IMR-90 (cell line): ENCODE results near the gene SLC25A51. TPM values are rescaled to one million over a fixed set of nuclear protein-coding genes. Genes with fewer than 3 reads are reported as not detected.
A peak's percentile ranks its signal among the peaks of the same experiment; 100 is the strongest.

Experiments
- ATAC-seq: fragments of 200-7000 bp; cut with Tn5 transposase; 2 replicates; pipeline ENCODE4 v1.9.1; 2020; ENCODE audit warnings: low read depth, mild to moderate bottlenecking, moderate library complexity
- BruUV-seq: library from RNA; stranded (reverse); fragments of 400-500 nt; replicated peaks from 2 replicates; lab custom pipeline; 2021; lab: Mats Ljungman, UMichigan
- CTCF ChIA-PET: fragments of 300-600 bp; formaldehyde crosslinking; extraction: SDS; loops from one replicate; lab custom pipeline; 2021; ENCODE audit warnings: antibody characterized with exemption; lab: Yijun Ruan, JAX
- POLR2A ChIA-PET: fragments of 300-600 bp; sonication (Branson Sonifier 250); formaldehyde crosslinking; loops from one replicate; lab custom pipeline; 2022; ENCODE audit warnings: antibody characterized with exemption; ENCODE audit not compliant: unreplicated experiment; lab: Charles Lee
- DNase-seq: peaks from one replicate; pipeline ENCODE4 v3.0.0; 2013
- H2AFZ ChIP-seq: replicated peaks from 2 replicates; pipeline ENCODE3; 2013; ENCODE audit warnings: low read length, mild to moderate bottlenecking; ENCODE audit not compliant: poor library complexity
- H2AK5ac ChIP-seq: 2 replicates; pipeline ENCODE4 v1.6.1; 2013; ENCODE audit warnings: low read depth, low read length, inconsistent platforms
- H2AK9ac ChIP-seq: replicated peaks from 2 replicates; pipeline ENCODE3; 2013; ENCODE audit warnings: mild to moderate bottlenecking, low read depth, low read length, moderate library complexity; ENCODE audit not compliant: poor library complexity
- H2BK120ac ChIP-seq: 2 replicates; pipeline ENCODE4 v1.6.1; 2013; ENCODE audit warnings: low read depth, low read length, inconsistent platforms
- H2BK15ac ChIP-seq: 3 replicates; pipeline ENCODE4 v1.6.1; 2013; ENCODE audit warnings: low read depth, low read length, inconsistent platforms
- H2BK20ac ChIP-seq: 2 replicates; pipeline ENCODE4 v1.6.1; 2013; ENCODE audit warnings: low read depth, mild to moderate bottlenecking, inconsistent platforms, low read length, moderate library complexity
- H2BK5ac ChIP-seq: 2 replicates; pipeline ENCODE4 v1.6.1; 2013; ENCODE audit warnings: mild to moderate bottlenecking, low read depth, low read length, inconsistent platforms; ENCODE audit not compliant: poor library complexity, severe bottlenecking
- H3K14ac ChIP-seq: replicated peaks from 2 replicates; pipeline ENCODE4 v1.6.1; 2013; ENCODE audit warnings: low read depth, low read length, inconsistent platforms
- H3K18ac ChIP-seq: 2 replicates; pipeline ENCODE4 v1.6.1; 2013; ENCODE audit warnings: low read depth, low read length, control low read depth
- H3K23ac ChIP-seq: 2 replicates; pipeline ENCODE4 v1.6.1; 2013; ENCODE audit warnings: low read depth, low read length, inconsistent platforms
- H3K27ac ChIP-seq: 2 replicates; pipeline ENCODE4 v1.5.1; 2013; ENCODE audit warnings: mild to moderate bottlenecking, control low read depth, low read length; ENCODE audit not compliant: insufficient read depth
- H3K27me3 ChIP-seq: 2 replicates; pipeline ENCODE4 v1.6.1; 2013; ENCODE audit warnings: low read length; ENCODE audit not compliant: control insufficient read depth, insufficient read depth
- H3K36me3 ChIP-seq: 2 replicates; pipeline ENCODE4 v1.6.1; 2013; ENCODE audit warnings: low read length, mixed read lengths; ENCODE audit not compliant: control insufficient read depth, insufficient read depth
- H3K4ac ChIP-seq: 2 replicates; pipeline ENCODE4 v1.6.1; 2013; ENCODE audit warnings: low read depth, low read length, inconsistent platforms
- H3K4me1 ChIP-seq: 2 replicates; pipeline ENCODE4 v1.6.1; 2013; ENCODE audit warnings: low read length, mixed read lengths; ENCODE audit not compliant: control insufficient read depth, insufficient read depth
- H3K4me2 ChIP-seq: 2 replicates; pipeline ENCODE4 v1.6.1; 2013; ENCODE audit warnings: low read depth, mild to moderate bottlenecking, control low read depth, low read length, moderate library complexity
- H3K4me3 ChIP-seq: 2 replicates; pipeline ENCODE4 v1.5.1; 2013; ENCODE audit warnings: low read depth, mild to moderate bottlenecking, control low read depth, low read length, moderate library complexity; ENCODE audit not compliant: insufficient read depth
- H3K56ac ChIP-seq: 2 replicates; pipeline ENCODE4 v1.6.1; 2013; ENCODE audit warnings: low read length, inconsistent platforms; ENCODE audit not compliant: insufficient read depth; ENCODE audit errors: extremely low read depth
- H3K79me1 ChIP-seq, 2 experiments: 2 replicates each; pipeline ENCODE4 v1.6.1; 2013; ENCODE audit warnings: low read length in 2 of 2, inconsistent platforms in 1 of 2, low read depth in 1 of 2
- H3K9ac ChIP-seq: 2 replicates; pipeline ENCODE4 v1.6.1; 2013; ENCODE audit warnings: low read depth, low read length, control low read depth
- H3K9me1 ChIP-seq: 2 replicates; pipeline ENCODE4 v1.6.1; 2013; ENCODE audit warnings: low read length, inconsistent platforms; ENCODE audit not compliant: insufficient read depth
- H3K9me3 ChIP-seq: 2 replicates; pipeline ENCODE4 v1.6.1; 2013; ENCODE audit warnings: low read length; ENCODE audit not compliant: control insufficient read depth, insufficient read depth
- H4K20me1 ChIP-seq: 2 replicates; pipeline ENCODE4 v1.6.1; 2013; ENCODE audit warnings: low read length, inconsistent platforms; ENCODE audit not compliant: insufficient read depth
- H4K5ac ChIP-seq: 2 replicates; pipeline ENCODE4 v1.6.1; 2013; ENCODE audit warnings: mild to moderate bottlenecking, low read depth, low read length, control low read depth
- H4K8ac ChIP-seq, 2 experiments: 2 replicates each; pipeline ENCODE4 v1.6.1; 2013; ENCODE audit warnings: low read depth in 2 of 2, low read length in 2 of 2, control low read depth in 1 of 2, inconsistent platforms in 1 of 2
- H4K91ac ChIP-seq: 2 replicates; pipeline ENCODE4 v1.6.1; 2013; ENCODE audit warnings: low read depth, low read length, inconsistent platforms; ENCODE audit not compliant: insufficient read depth
- BHLHE40 ChIP-seq: fragments of 150-350 bp; IDR thresholded peaks from 2 replicates; pipeline ENCODE4 v1.6.1; 2016; ENCODE audit warnings: mild to moderate bottlenecking, low read depth, low read length
- CEBPB ChIP-seq: IDR thresholded peaks from 2 replicates; pipeline ENCODE4 v1.6.1; 2012; ENCODE audit warnings: low read depth, low read length, improper control_type of control experiment
- CHD1 ChIP-seq: IDR thresholded peaks from 2 replicates; pipeline ENCODE4 v1.6.1; 2012; ENCODE audit warnings: low read depth, low read length, improper control_type of control experiment
- FOS ChIP-seq: fragments of 150-350 bp; IDR thresholded peaks from 2 replicates; pipeline ENCODE4 v1.6.1; 2016; ENCODE audit warnings: low read depth, low read length
- MAFK ChIP-seq: IDR thresholded peaks from 2 replicates; pipeline ENCODE4 v1.6.1; 2012; ENCODE audit warnings: low read depth, low read length, improper control_type of control experiment
- MAZ ChIP-seq: IDR thresholded peaks from 2 replicates; pipeline ENCODE4 v1.6.1; 2012; ENCODE audit warnings: low read depth, mild to moderate bottlenecking, low read length, improper control_type of control experiment, moderate library complexity, borderline replicate concordance
- MXI1 ChIP-seq: IDR thresholded peaks from 2 replicates; pipeline ENCODE4 v1.6.1; 2012; ENCODE audit warnings: low read depth, mild to moderate bottlenecking, low read length, moderate library complexity, borderline replicate concordance
- NFE2L2 ChIP-seq: fragments of 150-350 bp; IDR thresholded peaks from 2 replicates; pipeline ENCODE4 v1.6.1; 2016; ENCODE audit warnings: low read depth, mild to moderate bottlenecking, low read length
- POLR2A ChIP-seq: IDR thresholded peaks from 2 replicates; pipeline ENCODE4 v1.6.1; 2012; ENCODE audit warnings: mild to moderate bottlenecking, low read depth, low read length
- RAD21 ChIP-seq: IDR thresholded peaks from 2 replicates; pipeline ENCODE4 v1.6.1; 2012; ENCODE audit warnings: low read length, improper control_type of control experiment
- RCOR1 ChIP-seq: IDR thresholded peaks from 2 replicates; pipeline ENCODE4 v1.6.1; 2012; ENCODE audit warnings: mild to moderate bottlenecking, low read length, improper control_type of control experiment; ENCODE audit not compliant: insufficient replicate concordance
- RFX5 ChIP-seq: IDR thresholded peaks from 2 replicates; pipeline ENCODE4 v1.8.0; 2012; ENCODE audit warnings: low read depth, mild to moderate bottlenecking, low read length, moderate library complexity
- SMC3 ChIP-seq: fragments of 150-350 bp; IDR thresholded peaks from 2 replicates; pipeline ENCODE4 v1.6.1; 2016; ENCODE audit warnings: low read depth, mild to moderate bottlenecking, antibody characterized with exemption, low read length, moderate library complexity
- USF2 ChIP-seq: fragments of 150-350 bp; IDR thresholded peaks from 2 replicates; pipeline ENCODE4 v1.6.1; 2017; ENCODE audit warnings: mild to moderate bottlenecking, antibody characterized with exemption, low read length, low read depth
- WGBS, 2 experiments: methylation state at CpG; one replicate each; pipeline versions ENCODE4 v1.1.5 to v1.1.7; 2013; ENCODE audit warnings: missing lambda C conversion rate in 2 of 2; ENCODE audit not compliant: insufficient read length in 1 of 2; ENCODE audit errors: extremely low coverage in 2 of 2; 5-methylcytosine and 5-hydroxymethylcytosine counted together
- dilution Hi-C: fragments of 300-500 bp; cut with HindIII; formaldehyde crosslinking; loops from one replicate; pipeline ENCODE4 v1.14.3; 2018; ENCODE audit warnings: low sequenced_read_pairs; ENCODE audit not compliant: unreplicated experiment
- in situ Hi-C: fragments of 300-500 bp; cut with MboI; formaldehyde crosslinking; loops from 3 replicates; pipeline ENCODE4 v1.14.3; 2019; ENCODE audit warnings: low sequenced_read_pairs, inconsistent platforms, mixed read lengths
- intact Hi-C: fragments of 100-400 bp; cut with micrococcal nuclease; formaldehyde crosslinking; loops from 2 replicates; pipeline ENCODE4 v1.10.0; 2022
- polyA plus RNA-seq, 3 experiments: library from polyadenylated mRNA; depleted of rRNA; stranded (reverse); fragments of >200 nt; gene quantifications; 2 replicates each; pipeline ENCODE4 v1.2.3, GENCODE V29; 2012; ENCODE audit warnings: low replicate concordance in 1 of 3
- total RNA-seq: library from RNA; depleted of rRNA; stranded (reverse); fragments of >200 nt; gene quantifications from 2 replicates; pipeline ENCODE4 v1.2.3, GENCODE V29; 2012
- TF ChIP-seq, protein P1 (sequence below): fragments of 150-350 bp; IDR thresholded peaks from 2 replicates; pipeline ENCODE4 v1.6.1; 2016; ENCODE audit warnings: low read depth, mild to moderate bottlenecking, low read length, moderate library complexity, borderline replicate concordance
- TF ChIP-seq, protein P2 (sequence below): conservative IDR thresholded peaks from 2 replicates; pipeline ENCODE4 v1.5.1; 2012; ENCODE audit warnings: mild to moderate bottlenecking, low read depth, low read length, improper control_type of control experiment

Gene SLC25A51
- total and polyA plus RNA-seq, 2 of the 4 experiments (the other 2 are of a cell fraction), result 14.1 to 81.6 TPM

DNA sequence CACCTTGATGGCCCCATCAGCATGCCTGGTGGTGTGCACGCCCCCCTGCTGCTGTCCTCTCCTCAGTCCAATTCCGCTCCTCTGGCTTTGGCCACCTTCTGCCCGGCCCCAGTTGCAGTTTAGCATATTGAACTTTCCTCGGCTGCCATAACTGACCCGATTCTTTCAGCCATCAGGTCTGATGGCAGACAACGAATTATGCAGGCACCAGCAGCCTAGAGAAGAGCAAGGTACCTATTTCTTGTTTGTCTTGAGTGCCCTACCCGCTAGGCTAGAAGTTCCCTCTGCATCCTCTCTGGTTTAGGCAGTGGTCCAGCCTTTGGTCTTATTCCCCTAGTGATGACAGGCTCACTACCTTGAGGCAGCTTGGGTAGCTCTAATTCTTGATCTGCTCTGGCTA is 43.0 kb upstream of the SLC25A51 start:
- H3K27ac ChIP-seq, result no peak overlapping the region
- H3K14ac ChIP-seq, result no peak overlapping the region; the same call in 1 of the 2 replicates
- no peak overlapping the region for H3K4ac ChIP-seq
- H4K8ac ChIP-seq, result no peak overlapping the region; a peak in 1 of 4 replicates
- DNase-seq (no peak), ATAC-seq (no peak)
- H4K5ac ChIP-seq, result no peak overlapping the region
- H2BK120ac ChIP-seq, result no peak overlapping the region
- no TSS peak for BruUV-seq
- H3K18ac ChIP-seq, result no peak overlapping the region
- peaks cover 60 to 95% of the 10 kb centered on the region in 2 experiments for H3K79me1 ChIP-seq
- no peak overlapping the region for H4K91ac ChIP-seq
- no peak overlapping the region for H3K4me2 ChIP-seq
- no peak overlapping the region for H2BK15ac ChIP-seq
- intact Hi-C loops, result no loop called here
- TF ChIP-seq BHLHE40 (no peak), USF2 (no peak), RFX5 (no peak), NFE2L2 (no peak), MAFK (no peak), RAD21 (no peak), SMC3 (no peak), FOS (no peak), CHD1 (no peak), CEBPB (no peak), MAZ (no peak), RCOR1 (no peak), POLR2A (no peak), MXI1 (no peak)
- TF ChIP-seq, protein P1, sequence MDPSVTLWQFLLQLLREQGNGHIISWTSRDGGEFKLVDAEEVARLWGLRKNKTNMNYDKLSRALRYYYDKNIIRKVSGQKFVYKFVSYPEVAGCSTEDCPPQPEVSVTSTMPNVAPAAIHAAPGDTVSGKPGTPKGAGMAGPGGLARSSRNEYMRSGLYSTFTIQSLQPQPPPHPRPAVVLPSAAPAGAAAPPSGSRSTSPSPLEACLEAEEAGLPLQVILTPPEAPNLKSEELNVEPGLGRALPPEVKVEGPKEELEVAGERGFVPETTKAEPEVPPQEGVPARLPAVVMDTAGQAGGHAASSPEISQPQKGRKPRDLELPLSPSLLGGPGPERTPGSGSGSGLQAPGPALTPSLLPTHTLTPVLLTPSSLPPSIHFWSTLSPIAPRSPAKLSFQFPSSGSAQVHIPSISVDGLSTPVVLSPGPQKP, result no peak
- TF ChIP-seq, protein P2, sequence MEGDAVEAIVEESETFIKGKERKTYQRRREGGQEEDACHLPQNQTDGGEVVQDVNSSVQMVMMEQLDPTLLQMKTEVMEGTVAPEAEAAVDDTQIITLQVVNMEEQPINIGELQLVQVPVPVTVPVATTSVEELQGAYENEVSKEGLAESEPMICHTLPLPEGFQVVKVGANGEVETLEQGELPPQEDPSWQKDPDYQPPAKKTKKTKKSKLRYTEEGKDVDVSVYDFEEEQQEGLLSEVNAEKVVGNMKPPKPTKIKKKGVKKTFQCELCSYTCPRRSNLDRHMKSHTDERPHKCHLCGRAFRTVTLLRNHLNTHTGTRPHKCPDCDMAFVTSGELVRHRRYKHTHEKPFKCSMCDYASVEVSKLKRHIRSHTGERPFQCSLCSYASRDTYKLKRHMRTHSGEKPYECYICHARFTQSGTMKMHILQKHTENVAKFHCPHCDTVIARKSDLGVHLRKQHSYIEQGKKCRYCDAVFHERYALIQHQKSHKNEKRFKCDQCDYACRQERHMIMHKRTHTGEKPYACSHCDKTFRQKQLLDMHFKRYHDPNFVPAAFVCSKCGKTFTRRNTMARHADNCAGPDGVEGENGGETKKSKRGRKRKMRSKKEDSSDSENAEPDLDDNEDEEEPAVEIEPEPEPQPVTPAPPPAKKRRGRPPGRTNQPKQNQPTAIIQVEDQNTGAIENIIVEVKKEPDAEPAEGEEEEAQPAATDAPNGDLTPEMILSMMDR, result no peak
- no peaks in the 10 kb centered on the region for H3K9me3 ChIP-seq
- POLR2A ChIA-PET, result no interaction called here
- no peaks in the 10 kb centered on the region for H3K27me3 ChIP-seq
- peaks cover 69% of the 10 kb centered on the region for H3K36me3 ChIP-seq
- 69% methylated on average over 4 of the region's 7 CpGs; no CpG with 5 or more reads in 1 of the 2 experiments for WGBS, 2 experiments
- no peak overlapping the region for H2AK9ac ChIP-seq
- H3K9ac ChIP-seq, result no peak overlapping the region
- in situ Hi-C loops, result no loop called here
- no peak overlapping the region for H3K56ac ChIP-seq
- H3K4me1 ChIP-seq, result peaks cover 37% of the 10 kb centered on the region
- no peak overlapping the region for H2BK5ac ChIP-seq
- H2AFZ ChIP-seq, result no peak overlapping the region
- H2AK5ac ChIP-seq, result peak overlapping the region; percentile 21; the same call in 1 of the 2 replicates
- H3K9me1 ChIP-seq, result peaks cover 62% of the 10 kb centered on the region
- CTCF ChIA-PET, result no interaction called here
- H3K4me3 ChIP-seq, result no peak overlapping the region
- peaks cover 17% of the 10 kb centered on the region; the same call in 1 of the 2 replicates for H4K20me1 ChIP-seq
- dilution Hi-C loops, result loop anchor here (25.0 kb wide), 1 partner anchor 115 kb away; the partner anchor contains the start of gene SHB
- H3K23ac ChIP-seq, result no peak overlapping the region
- no peak overlapping the region; the same call in 1 of the 2 replicates for H2BK20ac ChIP-seq
